Measurements from ENCODE around the gene HVCN1.
A peak's percentile ranks its signal among the peaks of the same experiment; 100 is the strongest.

Gene HVCN1

DNA sequence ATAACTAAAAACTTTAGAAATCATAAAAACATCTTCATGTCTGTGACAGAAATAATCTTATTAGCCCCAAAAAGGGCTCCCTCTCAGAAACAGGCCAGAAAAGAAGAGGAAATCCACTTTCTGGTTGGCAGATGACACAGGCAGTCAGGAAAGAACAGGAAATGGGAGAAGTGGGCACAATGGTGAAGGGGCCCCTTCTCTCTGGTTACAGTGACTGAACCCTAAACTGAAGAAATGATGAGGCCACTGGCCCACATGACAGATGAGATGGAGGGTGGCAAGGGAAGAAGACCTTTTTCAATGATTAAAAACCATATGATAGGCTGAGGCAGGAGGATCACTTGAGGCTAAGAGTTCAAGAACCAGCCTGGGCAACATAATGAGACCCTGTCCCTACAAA is 53.9 kb downstream of the HVCN1 start:
- Histone ChIP-seq H3K4me1 (ENCODE audit: control insufficient read depth in 1 of 2, insufficient read depth in 2 of 2, low read length in 2 of 2) (no peaks in the 10 kb centered on the region), H3K9ac (ENCODE audit: low read depth in 1 of 2, low read length in 2 of 2) (no peak overlapping the region), H3K27me3 (ENCODE audit: control insufficient read depth in 1 of 2, insufficient read depth in 2 of 2, low read length in 2 of 2) (no peaks in the 10 kb centered on the region), H3K27ac (ENCODE audit: low read depth, low read length) (no peak overlapping the region), H3K36me3 (ENCODE audit: control insufficient read depth in 1 of 2, insufficient read depth in 2 of 2, low read length in 2 of 2) (no peaks in the 10 kb centered on the region), H3K4me3 (ENCODE audit: low read depth in 1 of 2, low read length in 2 of 2) (no peak overlapping the region), H3K9me3 (ENCODE audit: control insufficient read depth in 1 of 2, low read length in 2 of 2) (no peaks in the 10 kb centered on the region)

DNA sequence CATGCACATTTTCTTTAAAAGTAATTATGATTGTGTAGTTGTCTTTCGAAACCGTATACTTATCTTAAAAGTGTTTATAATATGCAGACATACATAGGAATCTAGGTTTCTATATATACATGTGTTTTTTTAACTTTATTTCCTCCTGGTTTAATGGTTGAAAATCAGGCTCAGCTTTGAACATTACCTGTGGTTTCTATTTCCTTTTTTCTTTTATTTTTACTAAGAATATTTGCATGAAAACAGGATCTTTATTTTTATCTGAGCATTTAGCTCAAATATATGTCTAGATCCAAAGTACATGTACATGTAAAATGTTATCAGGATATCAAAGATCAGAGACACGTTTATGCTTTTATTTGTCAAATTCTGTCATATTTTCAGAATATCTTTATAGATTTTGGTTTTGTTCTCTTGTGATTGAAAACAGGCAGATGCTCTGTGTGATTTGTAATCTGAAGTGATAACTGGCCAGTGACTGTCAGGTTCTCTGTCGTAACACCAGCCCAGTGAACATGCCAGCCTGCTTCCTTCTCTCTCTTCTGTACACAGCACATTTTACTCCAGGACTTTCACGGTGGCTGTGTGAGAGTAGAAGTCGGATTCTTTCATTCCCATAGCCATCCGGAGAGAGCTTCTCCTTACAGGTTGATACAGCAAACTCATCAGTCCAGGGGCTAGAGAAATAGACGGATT is 61.3 kb downstream of the HVCN1 start:
- Histone ChIP-seq H3K36me3 (ENCODE audit: control insufficient read depth in 1 of 2, insufficient read depth in 2 of 2, low read length in 2 of 2) (no peaks in the 10 kb centered on the region), H3K27me3 (ENCODE audit: control insufficient read depth in 1 of 2, insufficient read depth in 2 of 2, low read length in 2 of 2) (no peaks in the 10 kb centered on the region), H3K4me3 (ENCODE audit: low read depth in 1 of 2, low read length in 2 of 2) (no peak overlapping the region), H3K27ac (ENCODE audit: low read depth, low read length) (no peak overlapping the region), H3K9ac (ENCODE audit: low read depth in 1 of 2, low read length in 2 of 2) (no peak overlapping the region), H3K9me3 (ENCODE audit: control insufficient read depth in 1 of 2, low read length in 2 of 2) (no peaks in the 10 kb centered on the region), H3K4me1 (ENCODE audit: control insufficient read depth in 1 of 2, insufficient read depth in 2 of 2, low read length in 2 of 2) (no peaks in the 10 kb centered on the region)

DNA sequence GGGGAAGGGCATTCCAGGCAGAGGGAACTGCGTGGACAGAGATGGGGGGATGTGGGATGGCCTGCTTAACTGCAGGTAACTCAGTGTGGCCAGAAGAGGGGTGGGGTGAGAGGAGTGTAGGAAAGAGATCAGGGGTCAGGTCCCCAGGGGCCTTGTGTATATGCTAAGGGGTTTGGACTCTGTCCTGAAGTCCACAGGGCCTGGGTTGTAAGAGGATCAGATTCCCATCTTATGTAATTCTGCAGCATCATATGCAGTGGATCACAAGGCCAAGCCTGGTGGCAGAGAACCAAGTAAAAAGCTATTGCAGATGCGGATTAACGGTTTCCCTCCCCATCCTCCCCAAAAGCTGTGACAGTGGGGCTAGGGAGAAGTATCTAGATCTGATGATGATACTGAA is 66.3 kb downstream of the HVCN1 start:
- Histone ChIP-seq H3K9ac (ENCODE audit: low read depth in 1 of 2, low read length in 2 of 2) (no peak overlapping the region), H3K4me3 (ENCODE audit: low read depth in 1 of 2, low read length in 2 of 2) (no peak overlapping the region), H3K9me3 (ENCODE audit: control insufficient read depth in 1 of 2, low read length in 2 of 2) (no peaks in the 10 kb centered on the region)

DNA sequence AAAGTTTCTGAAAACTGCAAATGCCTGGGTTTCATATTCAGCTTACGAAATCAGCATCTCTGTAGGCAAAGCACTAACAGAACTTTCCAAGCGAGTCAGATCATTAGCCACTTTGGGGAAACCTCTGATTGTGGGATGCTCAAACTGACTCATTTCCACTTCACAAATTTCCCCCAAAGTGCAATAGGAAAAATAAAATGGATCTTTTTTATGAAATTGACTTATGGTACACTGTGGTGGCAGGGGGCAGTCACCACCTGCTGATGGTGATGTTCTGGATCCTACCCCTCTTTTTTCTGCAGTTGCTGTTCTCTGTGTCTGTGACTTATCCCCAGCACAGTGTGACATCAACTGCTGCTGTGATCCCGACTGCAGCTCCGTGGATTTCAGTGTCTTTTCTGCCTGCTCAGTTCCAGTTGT is 69.4 kb downstream of the HVCN1 start:
- Histone ChIP-seq H3K4me3 (ENCODE audit: low read depth in 1 of 2, low read length in 2 of 2) (no peak overlapping the region), H3K27me3 (ENCODE audit: control insufficient read depth in 1 of 2, insufficient read depth in 2 of 2, low read length in 2 of 2) (no peaks in the 10 kb centered on the region), H3K27ac (ENCODE audit: low read depth, low read length) (no peak overlapping the region), H3K36me3 (ENCODE audit: control insufficient read depth in 1 of 2, insufficient read depth in 2 of 2, low read length in 2 of 2) (no peaks in the 10 kb centered on the region), H3K9me3 (ENCODE audit: control insufficient read depth in 1 of 2, low read length in 2 of 2) (no peaks in the 10 kb centered on the region), H3K4me1 (ENCODE audit: control insufficient read depth in 1 of 2, insufficient read depth in 2 of 2, low read length in 2 of 2) (peaks cover under 1 to 3% of the 10 kb centered on the region in 2 donors), H3K9ac (ENCODE audit: low read depth in 1 of 2, low read length in 2 of 2) (no peak overlapping the region)

More for the DNA sequence above, 66.3 kb downstream of the HVCN1 start:
- Histone ChIP-seq H3K36me3 (ENCODE audit: control insufficient read depth in 1 of 2, insufficient read depth in 2 of 2, low read length in 2 of 2) (no peaks in the 10 kb centered on the region), H3K4me1 (ENCODE audit: control insufficient read depth in 1 of 2, insufficient read depth in 2 of 2, low read length in 2 of 2) (no peaks in the 10 kb centered on the region), H3K27ac (ENCODE audit: low read depth, low read length) (no peak overlapping the region), H3K27me3 (ENCODE audit: control insufficient read depth in 1 of 2, insufficient read depth in 2 of 2, low read length in 2 of 2) (no peaks in the 10 kb centered on the region)

DNA sequence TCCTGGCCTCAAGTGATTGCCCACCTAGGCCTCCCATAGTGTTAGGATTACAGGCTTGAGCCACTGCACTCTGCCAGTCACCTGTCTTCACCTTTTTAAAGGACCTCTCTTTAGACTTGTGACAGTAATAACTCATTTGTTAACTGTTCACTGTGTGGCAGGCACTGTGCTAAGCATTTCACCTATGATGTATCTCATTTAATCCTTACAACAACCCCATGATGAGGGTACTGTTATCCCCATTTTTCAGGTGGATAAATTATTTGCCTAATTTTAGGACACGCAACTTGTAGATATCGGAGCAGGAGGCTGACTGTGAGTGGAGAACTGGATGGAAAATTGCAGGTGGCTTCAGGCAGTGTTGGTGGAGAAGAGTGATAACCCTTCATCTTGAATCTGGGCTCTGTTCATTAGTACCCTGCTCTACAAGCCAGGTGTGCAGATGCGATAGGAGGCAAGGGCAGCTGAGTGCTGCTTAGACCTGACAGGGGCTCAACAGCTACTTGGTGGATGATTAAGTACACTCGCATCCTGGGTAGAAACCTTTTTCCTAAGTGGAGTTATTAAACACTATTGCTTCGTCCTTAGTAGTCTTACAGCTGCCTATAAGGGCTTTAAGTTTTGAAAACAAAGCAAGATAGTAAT is 72.3 kb downstream of the HVCN1 start:
- H3K9me3 ChIP-seq (ENCODE audit: control insufficient read depth in 1 of 2, low read length in 2 of 2) = no peaks in the 10 kb centered on the region
- H3K4me1 ChIP-seq (ENCODE audit: control insufficient read depth in 1 of 2, insufficient read depth in 2 of 2, low read length in 2 of 2) = peaks cover 5 to 9% of the 10 kb centered on the region in 2 donors
- H3K27ac ChIP-seq (ENCODE audit: low read depth, low read length) = no peak overlapping the region
- H3K4me3 ChIP-seq (ENCODE audit: low read depth in 1 of 2, low read length in 2 of 2) = no peak overlapping the region
- H3K36me3 ChIP-seq (ENCODE audit: control insufficient read depth in 1 of 2, insufficient read depth in 2 of 2, low read length in 2 of 2) = no peaks in the 10 kb centered on the region
- H3K27me3 ChIP-seq (ENCODE audit: control insufficient read depth in 1 of 2, insufficient read depth in 2 of 2, low read length in 2 of 2) = no peaks in the 10 kb centered on the region
- H3K9ac ChIP-seq (ENCODE audit: low read depth in 1 of 2, low read length in 2 of 2) = no peak overlapping the region

DNA sequence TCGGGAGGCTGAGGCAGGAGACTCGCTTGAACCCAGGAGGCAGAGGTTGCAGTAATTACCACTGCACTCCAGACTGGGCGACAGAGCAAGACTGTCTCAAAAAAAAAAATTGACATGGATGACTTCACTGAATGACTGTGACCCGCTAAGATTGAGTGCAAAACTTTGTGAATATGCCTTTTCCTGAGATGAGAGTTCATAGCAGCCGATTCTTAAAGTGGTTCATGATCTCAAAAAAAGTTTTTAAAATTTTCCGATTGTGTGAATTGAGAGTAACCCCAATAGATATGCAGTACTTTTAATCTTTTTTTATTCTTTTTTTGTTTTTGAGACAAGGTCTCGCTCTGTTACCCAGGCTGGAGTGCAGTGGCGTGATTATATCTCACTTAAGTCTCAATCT is 73.7 kb downstream of the HVCN1 start:
- peaks cover 5 to 9% of the 10 kb centered on the region in 2 donors for H3K4me1 ChIP-seq (ENCODE audit: control insufficient read depth in 1 of 2, insufficient read depth in 2 of 2, low read length in 2 of 2)
- H3K27ac ChIP-seq (ENCODE audit: low read depth, low read length) = no peak overlapping the region
- H3K9ac ChIP-seq (ENCODE audit: low read depth in 1 of 2, low read length in 2 of 2) = no peak overlapping the region
- H3K36me3 ChIP-seq (ENCODE audit: control insufficient read depth in 1 of 2, insufficient read depth in 2 of 2, low read length in 2 of 2) = no peaks in the 10 kb centered on the region
- H3K4me3 ChIP-seq (ENCODE audit: low read depth in 1 of 2, low read length in 2 of 2) = no peak overlapping the region
- H3K9me3 ChIP-seq (ENCODE audit: control insufficient read depth in 1 of 2, low read length in 2 of 2) = no peaks in the 10 kb centered on the region
- no peaks in the 10 kb centered on the region for H3K27me3 ChIP-seq (ENCODE audit: control insufficient read depth in 1 of 2, insufficient read depth in 2 of 2, low read length in 2 of 2)

DNA sequence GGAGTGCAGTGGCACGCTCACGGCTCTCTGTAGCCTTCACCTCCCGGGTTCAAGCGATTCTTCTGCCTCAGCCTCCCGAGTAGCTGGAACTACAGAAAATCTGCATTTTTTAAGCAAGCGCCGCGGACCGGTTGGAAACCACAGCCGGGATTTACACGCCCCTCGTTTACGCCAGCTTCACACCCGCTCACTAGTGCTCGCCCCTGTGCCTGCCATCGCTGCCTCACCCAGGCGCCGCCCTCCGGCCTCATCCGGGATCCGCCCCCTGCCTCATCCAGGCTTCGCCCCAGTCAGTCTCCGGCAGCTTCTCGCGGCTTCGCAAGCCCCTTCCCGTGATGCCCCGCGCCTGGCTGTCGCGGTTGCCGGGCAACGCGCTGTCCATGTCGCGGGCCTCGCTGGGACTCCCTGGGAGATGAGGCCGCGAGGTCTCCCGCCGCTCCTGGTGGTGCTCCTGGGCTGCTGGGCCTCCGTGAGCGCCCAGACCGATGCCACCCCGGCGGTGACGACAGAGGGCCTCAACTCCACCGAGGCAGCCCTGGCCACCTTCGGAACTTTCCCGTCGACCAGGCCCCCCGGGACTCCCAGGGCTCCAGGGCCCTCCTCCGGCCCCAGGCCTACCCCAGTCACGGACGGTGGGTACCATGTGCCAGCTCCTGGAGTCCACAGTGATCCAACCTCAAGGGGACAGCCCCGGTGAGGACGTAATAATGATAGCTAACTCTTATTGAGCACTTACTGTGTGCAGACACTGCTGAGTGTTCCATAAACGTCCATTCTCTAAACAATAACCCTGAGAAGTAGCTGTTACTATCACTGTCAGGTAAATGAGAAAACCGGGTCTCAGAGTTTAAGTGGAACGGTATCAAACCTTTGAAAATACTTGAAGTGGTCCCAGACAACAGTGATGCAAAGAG is 74.9 kb downstream of the HVCN1 start, which contains the start of gene TCTN1:
TCTN1 (plus strand) TSS at position 359 of the 914 bp plus-strand sequence; CDS start at position 413, 54 bp downstream.
- H3K27ac ChIP-seq (ENCODE audit: low read depth, low read length) = no peak within 1 kb of the TSS
- H3K27me3 ChIP-seq (ENCODE audit: control insufficient read depth in 1 of 2, insufficient read depth in 2 of 2, low read length in 2 of 2) = no peaks in the 10 kb centered on the region
- H3K9ac ChIP-seq (ENCODE audit: low read depth in 1 of 2, low read length in 2 of 2) = peak within 1 kb of the TSS; percentile 59 to 80
- peak within 1 kb of the TSS; percentile 82 to 86 for H3K4me3 ChIP-seq (ENCODE audit: low read depth in 1 of 2, low read length in 2 of 2)
- no peaks in the 10 kb centered on the region for H3K36me3 ChIP-seq (ENCODE audit: control insufficient read depth in 1 of 2, insufficient read depth in 2 of 2, low read length in 2 of 2)
- H3K4me1 ChIP-seq (ENCODE audit: control insufficient read depth in 1 of 2, insufficient read depth in 2 of 2, low read length in 2 of 2) = peaks cover 5 to 9% of the 10 kb centered on the region in 2 donors
- H3K9me3 ChIP-seq (ENCODE audit: control insufficient read depth in 1 of 2, low read length in 2 of 2) = no peaks in the 10 kb centered on the region

DNA sequence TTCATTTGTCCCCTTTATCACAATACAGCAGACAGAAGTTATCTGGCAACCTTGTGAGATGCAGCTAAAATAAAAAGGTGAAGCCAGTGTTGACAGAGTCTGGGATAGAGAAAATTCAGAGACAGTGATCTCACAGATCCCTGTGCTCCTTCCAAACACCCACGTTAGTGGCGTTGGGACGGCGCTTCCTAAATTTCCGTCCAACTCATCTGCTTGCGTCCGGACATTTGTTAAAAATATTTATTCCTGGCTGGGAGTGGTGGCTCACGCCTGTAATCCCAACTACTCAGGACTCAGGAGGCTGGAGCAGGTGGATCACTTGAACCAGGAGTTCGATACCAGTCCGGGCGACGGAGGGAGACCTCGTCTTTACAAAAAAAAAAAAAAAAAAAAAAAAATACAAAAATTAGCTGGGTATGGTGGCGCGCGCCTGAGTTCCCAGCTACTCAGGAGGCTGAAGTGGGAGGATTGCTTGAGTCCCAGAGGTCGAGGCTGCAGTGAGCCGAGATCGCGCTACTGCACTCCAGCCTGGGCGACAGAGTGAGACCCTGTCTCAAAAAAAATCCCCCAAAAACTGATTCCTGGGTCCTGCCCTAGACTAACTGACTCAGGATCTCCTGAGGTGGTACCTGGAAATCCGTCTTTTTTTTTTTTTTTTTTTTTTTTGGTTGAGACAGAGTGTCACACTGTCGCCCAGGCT is 75.7 kb downstream of the HVCN1 start:
- H3K27ac ChIP-seq (ENCODE audit: low read depth, low read length) = no peak overlapping the region
- H3K4me1 ChIP-seq (ENCODE audit: control insufficient read depth in 1 of 2, insufficient read depth in 2 of 2, low read length in 2 of 2) = peaks cover 5 to 9% of the 10 kb centered on the region in 2 donors

DNA sequence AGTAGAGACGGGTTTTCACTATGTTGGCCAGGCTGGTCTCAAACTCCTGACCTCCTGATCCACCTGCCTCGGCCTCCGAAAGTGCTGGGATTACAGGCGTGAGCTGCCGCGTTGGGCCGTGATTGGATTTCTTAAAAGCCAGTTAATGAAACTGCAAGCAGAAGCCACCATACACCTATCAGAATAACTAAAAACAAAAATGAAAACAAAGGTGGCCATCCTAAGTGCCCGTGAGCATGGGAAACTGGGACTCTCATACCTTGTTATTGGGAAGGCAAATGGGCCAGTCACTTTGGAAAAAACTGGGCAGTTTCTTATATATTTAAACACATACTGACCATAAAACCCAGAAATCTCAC is 82.7 kb downstream of the HVCN1 start:
- H3K27me3 ChIP-seq (ENCODE audit: control insufficient read depth in 1 of 2, insufficient read depth in 2 of 2, low read length in 2 of 2) = no peaks in the 10 kb centered on the region
- peak overlapping the region in 1 of 2 donors; percentile 51 for H3K9ac ChIP-seq (ENCODE audit: low read depth in 1 of 2, low read length in 2 of 2)
- no peaks in the 10 kb centered on the region for H3K9me3 ChIP-seq (ENCODE audit: control insufficient read depth in 1 of 2, low read length in 2 of 2)
- H3K36me3 ChIP-seq (ENCODE audit: control insufficient read depth in 1 of 2, insufficient read depth in 2 of 2, low read length in 2 of 2) = no peaks in the 10 kb centered on the region
- no peak overlapping the region for H3K27ac ChIP-seq (ENCODE audit: low read depth, low read length)
- no peaks in the 10 kb centered on the region for H3K4me1 ChIP-seq (ENCODE audit: control insufficient read depth in 1 of 2, insufficient read depth in 2 of 2, low read length in 2 of 2)
- H3K4me3 ChIP-seq (ENCODE audit: low read depth in 1 of 2, low read length in 2 of 2) = peak overlapping the region in 1 of 2 donors; percentile 64

More for the DNA sequence above, 75.7 kb downstream of the HVCN1 start:
- Histone ChIP-seq H3K9ac (ENCODE audit: low read depth in 1 of 2, low read length in 2 of 2) (peak overlapping the region; percentile 59 to 80), H3K9me3 (ENCODE audit: control insufficient read depth in 1 of 2, low read length in 2 of 2) (no peaks in the 10 kb centered on the region), H3K27me3 (ENCODE audit: control insufficient read depth in 1 of 2, insufficient read depth in 2 of 2, low read length in 2 of 2) (no peaks in the 10 kb centered on the region), H3K36me3 (ENCODE audit: control insufficient read depth in 1 of 2, insufficient read depth in 2 of 2, low read length in 2 of 2) (no peaks in the 10 kb centered on the region), H3K4me3 (ENCODE audit: low read depth in 1 of 2, low read length in 2 of 2) (peak overlapping the region; percentile 82 to 86)

Measured in duodenal mucosa (tissue), 2 donors.